Chondrocyte (in vitro differentiated cells): ENCODE measurements around the gene RASGRF1. TPM values are rescaled to one million over a fixed set of nuclear protein-coding genes. Genes with fewer than 3 reads are reported as not detected.
A peak's percentile ranks its signal among the peaks of the same experiment; 100 is the strongest.

Experiments
- DNase-seq: peaks from one replicate; pipeline ENCODE4 v3.0.0; 2021; ENCODE audit warnings: mixed read lengths, low spot score
- H3K27ac Mint-ChIP-seq: one replicate; pipeline ENCODE4 v1.8.0; 2021; ENCODE audit warnings: mild to moderate bottlenecking, moderate library complexity, mixed read lengths; ENCODE audit not compliant: unreplicated experiment
- H3K27me3 Mint-ChIP-seq: 2 replicates; pipeline ENCODE4 v1.8.0; 2021; ENCODE audit warnings: low read depth, mixed read lengths
- H3K36me3 Mint-ChIP-seq: 2 replicates; pipeline ENCODE4 v1.8.0; 2021; ENCODE audit warnings: low read depth, mixed read lengths
- H3K4me1 Mint-ChIP-seq: 2 replicates; pipeline ENCODE4 v1.8.0; 2021; ENCODE audit warnings: low read depth, mild to moderate bottlenecking, mixed read lengths
- H3K4me3 Mint-ChIP-seq: one replicate; pipeline ENCODE4 v1.8.0; 2021; ENCODE audit warnings: mild to moderate bottlenecking, moderate library complexity, mixed read lengths; ENCODE audit not compliant: unreplicated experiment
- H3K9me3 Mint-ChIP-seq: 2 replicates; pipeline ENCODE4 v1.8.0; 2021; ENCODE audit warnings: low read depth, mixed read lengths
- CTCF ChIP-seq: fragments of 200-600 bp; sonication (generic); IDR thresholded peaks from 2 replicates; pipeline ENCODE4 v1.5.0; 2021; ENCODE audit warnings: antibody characterized with exemption, mild to moderate bottlenecking, moderate library complexity
- total RNA-seq: library from RNA; stranded (reverse); gene quantifications from 3 replicates; pipeline ENCODE4 v1.2.1, GENCODE V29; 2021

Gene RASGRF1
- total RNA-seq, 1 donor from 2014 or later: 0.10 TPM

GRCh38 chr15:78984041-78984440 lies 106.5 kb downstream of the RASGRF1 start:
- Mint-ChIP-seq H3K27me3 (no peaks in the 10 kb centered on the region), H3K4me3 (no peak overlapping the region), H3K27ac (no peak overlapping the region), H3K9me3 (no peaks in the 10 kb centered on the region), H3K4me1 (peaks cover 22% of the 10 kb centered on the region), H3K36me3 (no peaks in the 10 kb centered on the region)
- TF ChIP-seq CTCF: no peak
- peak; percentile 56 for DNase-seq

GRCh38 chr15:78983146-78983918 lies 107.2 kb downstream of the RASGRF1 start:
- no peak overlapping the region for H3K4me3 Mint-ChIP-seq
- no peak for TF ChIP-seq CTCF
- DNase-seq: peak; percentile 38
- H3K27me3 Mint-ChIP-seq: no peaks in the 10 kb centered on the region
- H3K36me3 Mint-ChIP-seq: no peaks in the 10 kb centered on the region
- H3K27ac Mint-ChIP-seq: no peak overlapping the region
- H3K9me3 Mint-ChIP-seq: no peaks in the 10 kb centered on the region
- H3K4me1 Mint-ChIP-seq: peaks cover 15% of the 10 kb centered on the region

- Mint-ChIP-seq H3K4me1 (peaks cover 9% of the 10 kb centered on the region), H3K27ac (no peak overlapping the region), H3K9me3 (no peaks in the 10 kb centered on the region), H3K4me3 (no peak overlapping the region), H3K36me3 (no peaks in the 10 kb centered on the region), H3K27me3 (no peaks in the 10 kb centered on the region)
- DNase-seq: no peak
- no peak for TF ChIP-seq CTCF
These were observed 107.8 kb downstream of the RASGRF1 start for GRCh38 chr15:78982736-78983135.

- DNase-seq: no peak
- Mint-ChIP-seq H3K27me3 (no peaks in the 10 kb centered on the region), H3K4me3 (no peak overlapping the region), H3K27ac (no peak overlapping the region), H3K36me3 (no peaks in the 10 kb centered on the region), H3K9me3 (no peaks in the 10 kb centered on the region), H3K4me1 (peaks cover 6% of the 10 kb centered on the region)
- no peak for TF ChIP-seq CTCF
These were observed 108.9 kb downstream of the RASGRF1 start for GRCh38 chr15:78981532-78982313.

GRCh38 chr15:78979456-78980320 lies 110.9 kb downstream of the RASGRF1 start:
- H3K9me3 Mint-ChIP-seq: no peaks in the 10 kb centered on the region
- no peak overlapping the region for H3K4me3 Mint-ChIP-seq
- H3K27ac Mint-ChIP-seq: no peak overlapping the region
- TF ChIP-seq CTCF: peak; percentile 83
- no peaks in the 10 kb centered on the region for H3K27me3 Mint-ChIP-seq
- H3K4me1 Mint-ChIP-seq: peaks cover 3% of the 10 kb centered on the region
- no peak for DNase-seq
- H3K36me3 Mint-ChIP-seq: no peaks in the 10 kb centered on the region
